ENCODE measurements around the gene ATP6V0E2.

DNA sequence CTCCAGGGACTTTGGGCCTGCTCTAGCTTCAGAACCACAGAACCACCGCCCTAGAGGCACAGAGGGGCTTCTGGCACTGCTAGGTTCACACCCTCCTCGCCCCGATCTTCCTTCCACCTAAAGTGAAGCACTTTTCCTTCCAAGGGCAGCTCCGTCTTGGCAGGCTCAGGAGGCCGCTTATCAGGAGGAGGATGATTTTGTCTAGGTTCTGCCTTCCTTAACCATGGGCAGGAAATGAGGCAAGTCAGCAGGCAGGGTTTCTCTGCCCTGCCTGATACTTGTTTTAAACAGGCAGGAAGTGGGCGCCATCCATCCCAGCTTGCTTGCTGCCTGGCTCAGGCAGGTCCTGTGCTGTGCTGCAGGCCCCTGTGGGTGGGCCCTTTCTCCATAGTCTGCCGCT lies 8.3 kb upstream of the ATP6V0E2 start:
- TF ChIP-seq, protein P1, sequence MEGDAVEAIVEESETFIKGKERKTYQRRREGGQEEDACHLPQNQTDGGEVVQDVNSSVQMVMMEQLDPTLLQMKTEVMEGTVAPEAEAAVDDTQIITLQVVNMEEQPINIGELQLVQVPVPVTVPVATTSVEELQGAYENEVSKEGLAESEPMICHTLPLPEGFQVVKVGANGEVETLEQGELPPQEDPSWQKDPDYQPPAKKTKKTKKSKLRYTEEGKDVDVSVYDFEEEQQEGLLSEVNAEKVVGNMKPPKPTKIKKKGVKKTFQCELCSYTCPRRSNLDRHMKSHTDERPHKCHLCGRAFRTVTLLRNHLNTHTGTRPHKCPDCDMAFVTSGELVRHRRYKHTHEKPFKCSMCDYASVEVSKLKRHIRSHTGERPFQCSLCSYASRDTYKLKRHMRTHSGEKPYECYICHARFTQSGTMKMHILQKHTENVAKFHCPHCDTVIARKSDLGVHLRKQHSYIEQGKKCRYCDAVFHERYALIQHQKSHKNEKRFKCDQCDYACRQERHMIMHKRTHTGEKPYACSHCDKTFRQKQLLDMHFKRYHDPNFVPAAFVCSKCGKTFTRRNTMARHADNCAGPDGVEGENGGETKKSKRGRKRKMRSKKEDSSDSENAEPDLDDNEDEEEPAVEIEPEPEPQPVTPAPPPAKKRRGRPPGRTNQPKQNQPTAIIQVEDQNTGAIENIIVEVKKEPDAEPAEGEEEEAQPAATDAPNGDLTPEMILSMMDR (IDR thresholded peaks at IDR 0.05; ENCODE audit: low read length), result no peak
- TF ChIP-seq EZH2 (optimal IDR thresholded peaks at IDR 0.05; ENCODE audit: low read depth, low read length), result no peak

Data from MM.1S (cell line).